Esophagus squamous epithelium (tissue), 5 donors: ENCODE results near the gene OSBPL10. TPM values are rescaled to one million over a fixed set of nuclear protein-coding genes. Genes with fewer than 3 reads are reported as not detected.

Source experiments
- DNase-seq: peaks from one replicate; lab custom pipeline; 2025; lab: John Stamatoyannopoulos, UW
- H3K27ac ChIP-seq, 4 donors: fragments of 200-600 bp; sonication (generic); one replicate each; pipeline ENCODE4 v1.5.1; 2016 to 2019; ENCODE audit warnings: mild to moderate bottlenecking in 1 of 4
- H3K27me3 ChIP-seq, 4 donors: fragments of 200-600 bp; sonication (generic); 1 replicate in 3 of 4; 2 replicates in 1 of 4; pipeline versions ENCODE4 v1.5.1 to v1.6.0; 2017 to 2021; ENCODE audit warnings: antibody characterized with exemption in 1 of 4
- H3K36me3 ChIP-seq, 3 donors: fragments of 200-600 bp; sonication (generic); one replicate each; pipeline ENCODE4 v1.5.1; 2016 to 2019
- H3K4me1 ChIP-seq, 3 donors: fragments of 200-600 bp; sonication (generic); one replicate each; pipeline ENCODE4 v1.5.1; 2017 to 2019
- H3K4me3 ChIP-seq, 4 donors: fragments of 200-600 bp; sonication (generic); 1 replicate in 3 of 4; 2 replicates in 1 of 4; pipeline ENCODE4 v1.5.1; 2016 to 2019; ENCODE audit warnings: mild to moderate bottlenecking in 2 of 4, moderate library complexity in 1 of 4
- H3K9me3 ChIP-seq, 3 donors: fragments of 200-600 bp; sonication (generic); one replicate each; pipeline ENCODE4 v1.5.1; 2016 to 2019
- CTCF ChIP-seq, 6 experiments: fragments of 450-650 bp in 4 of 6; fragments of 200-600 bp in 2 of 6; sonication (generic) in 2 of 6; IDR thresholded peaks; one replicate each; pipeline ENCODE4 v1.5.1; 2016 to 2019; ENCODE audit warnings: antibody characterized with exemption in 6 of 6, mild to moderate bottlenecking in 4 of 6, moderate library complexity in 4 of 6
- POLR2A ChIP-seq, 4 donors: fragments of 450-650 bp; IDR thresholded peaks; one replicate each; pipeline ENCODE4 v1.6.1; 2017; ENCODE audit warnings: antibody characterized with exemption in 4 of 4, mild to moderate bottlenecking in 4 of 4, moderate library complexity in 3 of 4
- WGBS, 2 donors: methylation state at CpG; one replicate each; pipeline ENCODE4 v1.1.5; 2018; 5-methylcytosine and 5-hydroxymethylcytosine counted together
- intact Hi-C: fragments of 100-400 bp; cut with DNase I; formaldehyde crosslinking; loops from one replicate; pipeline ENCODE4 v1.15.0; 2022
- total RNA-seq, 4 donors: library from RNA; depleted of rRNA; stranded (reverse); fragments of >200 nt; gene quantifications; one replicate each; pipeline ENCODE4 v1.1.0, GENCODE V29; 2016
- donor health status: DM: yes; HTN: yes; CAD: no.

The OSBPL10 gene
- total RNA-seq, 4 donors from 2014 or later: 13.8 to 65.3 (median 41.0) TPM

DNA sequence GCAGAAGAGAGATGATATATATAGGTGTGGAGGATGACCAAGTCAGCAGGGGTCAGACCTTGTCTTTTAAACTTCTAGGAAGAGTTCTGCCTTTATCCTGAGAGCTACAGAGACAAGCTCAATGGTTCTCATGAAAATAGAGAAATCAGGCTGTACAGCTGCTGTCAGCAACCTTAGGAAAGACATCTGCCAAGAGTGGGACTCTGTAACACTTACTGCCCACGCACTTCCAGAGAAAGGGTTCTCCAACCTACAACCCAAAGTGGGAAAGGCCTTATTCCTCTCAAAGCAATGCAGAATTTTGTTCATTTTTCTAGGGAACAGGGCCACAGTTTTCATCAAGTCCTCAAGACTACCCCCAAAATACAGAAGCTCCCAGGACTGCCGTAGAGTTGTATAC lies 309.6 kb downstream of the OSBPL10 start:
- Histone ChIP-seq H3K4me3 (no peak overlapping the region), H3K27me3 (no peaks in the 10 kb centered on the region), H3K9me3 (no peaks in the 10 kb centered on the region), H3K36me3 (peaks cover 0 to 28% (median 0%) of the 10 kb centered on the region in 3 donors), H3K4me1 (no peaks in the 10 kb centered on the region), H3K27ac (no peak overlapping the region)
- 84 to 95% methylated on average over 2 of the region's 2 CpGs for WGBS, 2 donors
- no peak for TF ChIP-seq POLR2A (IDR thresholded peaks at IDR 0.05)
- no peak for TF ChIP-seq CTCF (IDR thresholded peaks at IDR 0.05)
- no peak for DNase-seq
- intact Hi-C loops: no loop called here

DNA sequence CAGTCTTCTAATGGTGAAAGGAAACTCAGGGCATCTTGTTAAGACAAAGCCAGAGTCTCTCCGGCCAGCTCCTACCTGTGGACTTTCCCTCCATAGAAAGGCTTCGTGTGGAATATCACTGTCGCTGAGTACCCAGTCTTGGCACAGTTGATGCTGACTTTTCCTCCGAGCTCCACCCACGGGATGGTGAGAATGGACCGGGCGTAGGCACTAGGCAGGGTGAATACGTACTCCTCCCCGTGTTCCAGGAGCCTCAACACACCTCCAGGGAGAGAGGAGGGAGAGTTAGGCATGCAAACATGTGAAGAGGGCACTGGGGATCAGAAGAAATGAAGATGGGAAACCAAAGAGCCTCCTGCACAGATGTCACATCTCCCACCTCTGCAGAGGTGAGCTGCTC lies 310.3 kb downstream of the OSBPL10 start:
- no peaks in the 10 kb centered on the region for H3K27me3 ChIP-seq
- TF ChIP-seq CTCF (IDR thresholded peaks at IDR 0.05) (no peak), POLR2A (IDR thresholded peaks at IDR 0.05) (no peak)
- no peaks in the 10 kb centered on the region for H3K4me1 ChIP-seq
- intact Hi-C loops: no loop called here
- no peak overlapping the region for H3K4me3 ChIP-seq
- 68 to 86% methylated on average over 5 to 6 of the region's 9 CpGs for WGBS, 2 donors
- peaks cover 0 to 34% (median 0%) of the 10 kb centered on the region in 3 donors for H3K36me3 ChIP-seq
- DNase-seq: no peak
- no peak overlapping the region for H3K27ac ChIP-seq
- no peaks in the 10 kb centered on the region for H3K9me3 ChIP-seq

GRCh38 chr3:31670136-31670535 lies 310.9 kb downstream of the OSBPL10 start:
- 67 to 89% methylated on average over 1 of the region's 1 CpG for WGBS, 2 donors
- H3K36me3 ChIP-seq: peaks cover 0 to 39% (median 0%) of the 10 kb centered on the region in 3 donors
- H3K4me3 ChIP-seq: no peak overlapping the region
- H3K27me3 ChIP-seq: no peaks in the 10 kb centered on the region
- TF ChIP-seq CTCF (IDR thresholded peaks at IDR 0.05) (no peak), POLR2A (IDR thresholded peaks at IDR 0.05) (no peak)
- H3K4me1 ChIP-seq: no peaks in the 10 kb centered on the region
- no peak overlapping the region for H3K27ac ChIP-seq
- intact Hi-C loops: no loop called here
- no peaks in the 10 kb centered on the region for H3K9me3 ChIP-seq
- DNase-seq: no peak

GRCh38 chr3:31668242-31668641 lies 312.8 kb downstream of the OSBPL10 start:
- Histone ChIP-seq H3K9me3 (no peaks in the 10 kb centered on the region), H3K36me3 (peaks cover 0 to 50% (median 0%) of the 10 kb centered on the region in 3 donors), H3K27ac (peak overlapping the region in 1 of 4 donors; percentile 11), H3K4me3 (no peak overlapping the region), H3K4me1 (no peaks in the 10 kb centered on the region), H3K27me3 (no peaks in the 10 kb centered on the region)
- TF ChIP-seq CTCF (IDR thresholded peaks at IDR 0.05) (no peak), POLR2A (IDR thresholded peaks at IDR 0.05) (no peak)
- WGBS, 2 donors: 69 to 86% methylated on average over 4 of the region's 4 CpGs
- intact Hi-C loops: no loop called here
- DNase-seq: no peak

DNA sequence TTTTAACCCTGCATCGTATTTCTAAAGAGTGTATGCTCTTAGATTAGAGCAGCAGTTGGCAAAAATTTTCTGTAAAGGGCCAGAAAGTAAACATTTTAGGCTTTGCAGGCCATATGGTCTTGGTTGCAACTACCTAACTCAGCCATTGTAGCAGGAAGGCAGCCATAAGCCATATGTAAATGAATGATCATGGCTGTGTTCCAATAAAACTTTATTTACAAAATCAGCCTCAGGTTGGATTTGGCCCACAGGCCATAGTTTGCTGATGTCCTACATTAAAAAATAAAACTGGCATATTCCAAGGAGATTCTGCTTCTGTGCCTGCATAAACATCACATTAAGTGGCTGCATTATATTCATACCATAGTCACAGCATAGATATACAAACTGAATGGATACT lies 313.5 kb downstream of the OSBPL10 start:
- H3K9me3 ChIP-seq: no peaks in the 10 kb centered on the region
- peaks cover 0 to 50% (median 0%) of the 10 kb centered on the region in 3 donors for H3K36me3 ChIP-seq
- 84 to 87% methylated on average over 1 of the region's 1 CpG for WGBS, 2 donors
- peaks cover 0 to 4% (median 0%) of the 10 kb centered on the region in 3 donors for H3K4me1 ChIP-seq
- no peak overlapping the region for H3K4me3 ChIP-seq
- no peaks in the 10 kb centered on the region for H3K27me3 ChIP-seq
- H3K27ac ChIP-seq: no peak overlapping the region
- intact Hi-C loops: no loop called here
- TF ChIP-seq CTCF (IDR thresholded peaks at IDR 0.05) (no peak), POLR2A (IDR thresholded peaks at IDR 0.05) (no peak)
- DNase-seq: no peak
